Stimulated activated CD4-positive, alpha-beta T cell treated with anti-CD3 and anti-CD28 coated beads, Interleukin-15, amount 100 ng/mL, for 48 hours (primary cell): ENCODE measurements around the gene TMEM238.

Experiments
- DNase-seq, 2 donors: peaks; one replicate each; pipeline ENCODE4 v3.0.0-alpha.2; 2020; ENCODE audit warnings: low read depth in 2 of 2

The TMEM238 gene

GRCh38 chr19:55377356-55378131, 6.5 kb downstream of the TMEM238 start:
- DNase-seq, result no peak

GRCh38 chr19:55376241-55376933, 7.7 kb downstream of the TMEM238 start, which contains the start of gene TMEM190:
Gene TMEM190, plus strand, starts transcription at chr19:55376826. Its CDS starts 28 bp downstream, at chr19:55376854.
- no peak for DNase-seq

- no peak for DNase-seq
Observed at GRCh38 chr19:55373993-55374757, 9.9 kb downstream of the TMEM238 start.

- DNase-seq, result no peak
Observed at GRCh38 chr19:55373306-55373992, 10.6 kb downstream of the TMEM238 start.

- no peak for DNase-seq
Observed at GRCh38 chr19:55372316-55373081, 11.6 kb downstream of the TMEM238 start.

- no peak for DNase-seq
Observed at GRCh38 chr19:55370305-55370988, 13.6 kb downstream of the TMEM238 start, which contains the start of gene IL11. Gene IL11, minus strand, starts transcription at chr19:55370463. Its CDS starts 153 bp downstream, at chr19:55370310.

GRCh38 chr19:55369653-55370304, 14.3 kb downstream of the TMEM238 start:
- no peak for DNase-seq

GRCh38 chr19:55368701-55369563, 15.2 kb downstream of the TMEM238 start:
- no peak for DNase-seq

GRCh38 chr19:55368106-55368505, 16.0 kb downstream of the TMEM238 start:
- no peak for DNase-seq

GRCh38 chr19:55366790-55367189, 17.3 kb downstream of the TMEM238 start:
- DNase-seq, result no peak

- no peak for DNase-seq
Observed at GRCh38 chr19:55365964-55366363, 18.1 kb downstream of the TMEM238 start.

GRCh38 chr19:55365245-55365644, 18.8 kb downstream of the TMEM238 start:
- DNase-seq, result no peak

GRCh38 chr19:55362990-55363716, 20.9 kb downstream of the TMEM238 start, which contains the start of gene GARIN5B:
Gene GARIN5B, minus strand, starts transcription at chr19:55363260. Its CDS starts 194 bp downstream, at chr19:55363066.
- DNase-seq, result no peak

- DNase-seq, result no peak
Observed at GRCh38 chr19:55362174-55362989, 21.7 kb downstream of the TMEM238 start.

GRCh38 chr19:55360902-55361301, 23.2 kb downstream of the TMEM238 start:
- DNase-seq, result no peak

- no peak for DNase-seq
Observed at GRCh38 chr19:55358943-55359908, 24.9 kb downstream of the TMEM238 start.
